GM06990 (cell line): ENCODE data around the gene CHST14.

Source experiments
- DNase-seq: peaks from one replicate; pipeline ENCODE4 v3.0.0-alpha.2; 2011; ENCODE audit not compliant: insufficient read length; ENCODE audit errors: extremely low read depth
- H3K27me3 ChIP-seq: replicated peaks from 2 replicates; pipeline ENCODE4 v1.6.0; 2011; ENCODE audit warnings: low read length; ENCODE audit not compliant: control insufficient read depth, insufficient read depth
- H3K36me3 ChIP-seq: 2 replicates; pipeline ENCODE4 v1.5.1; 2011; ENCODE audit warnings: low read length; ENCODE audit not compliant: control insufficient read depth, insufficient read depth
- H3K4me3 ChIP-seq: replicated peaks from 2 replicates; pipeline ENCODE4 v1.5.1; 2011; ENCODE audit warnings: low read depth, mild to moderate bottlenecking, control low read depth, low read length
- CTCF ChIP-seq: IDR thresholded peaks from 2 replicates; pipeline ENCODE4 v1.5.1; 2011; ENCODE audit warnings: low read length, control low read depth, mild to moderate bottlenecking, inconsistent platforms; ENCODE audit not compliant: insufficient read depth, poor library complexity, severe bottlenecking

CHST14 gene

GRCh38 chr15:40474581-40474980, 3.8 kb downstream of the CHST14 start:
- Histone ChIP-seq H3K4me3 (no peak overlapping the region), H3K27me3 (no peaks in the 10 kb centered on the region), H3K36me3 (no peaks in the 10 kb centered on the region)
- TF ChIP-seq CTCF: no peak
- no peak for DNase-seq

- TF ChIP-seq CTCF: no peak
- no peak for DNase-seq
- Histone ChIP-seq H3K4me3 (no peak overlapping the region), H3K36me3 (no peaks in the 10 kb centered on the region), H3K27me3 (no peaks in the 10 kb centered on the region)
Observed at GRCh38 chr15:40477642-40478327, 7.0 kb downstream of the CHST14 start.

GRCh38 chr15:40479024-40479423, 8.2 kb downstream of the CHST14 start:
- H3K4me3 ChIP-seq: no peak overlapping the region
- DNase-seq: no peak
- no peaks in the 10 kb centered on the region for H3K27me3 ChIP-seq
- no peak for TF ChIP-seq CTCF
- H3K36me3 ChIP-seq: no peaks in the 10 kb centered on the region

- no peak overlapping the region for H3K4me3 ChIP-seq
- DNase-seq: no peak
- H3K27me3 ChIP-seq: no peaks in the 10 kb centered on the region
- no peaks in the 10 kb centered on the region for H3K36me3 ChIP-seq
- no peak for TF ChIP-seq CTCF
Observed at GRCh38 chr15:40481341-40482074, 10.7 kb downstream of the CHST14 start.

- Histone ChIP-seq H3K36me3 (no peaks in the 10 kb centered on the region), H3K27me3 (no peaks in the 10 kb centered on the region), H3K4me3 (no peak overlapping the region)
- TF ChIP-seq CTCF: no peak
- DNase-seq: no peak
Observed at GRCh38 chr15:40483919-40484318, 13.1 kb downstream of the CHST14 start.
